OCI-M2 (cell line): ENCODE measurements around the gene ERG.

Experiments
- DNase-seq: peaks from one replicate; lab custom pipeline; 2025; ENCODE audit not compliant: unreplicated experiment; lab: John Stamatoyannopoulos, UW

ERG gene

GRCh38 chr21:38500073-38500472, 1.8 kb upstream of the ERG start:
- no peak for DNase-seq

- no peak for DNase-seq
Measured at GRCh38 chr21:38499296-38499695, 1.0 kb upstream of the ERG start.

- DNase-seq, result no peak
Measured at GRCh38 chr21:38496224-38496623, 2.1 kb downstream of the ERG start.

- DNase-seq, result no peak
Measured at GRCh38 chr21:38495696-38496095, 2.6 kb downstream of the ERG start.

GRCh38 chr21:38495242-38495641, 3.0 kb downstream of the ERG start:
- DNase-seq, result no peak

GRCh38 chr21:38494703-38495102, 3.6 kb downstream of the ERG start:
- no peak for DNase-seq

- no peak for DNase-seq
Measured at GRCh38 chr21:38494251-38494642, 4.0 kb downstream of the ERG start.

GRCh38 chr21:38493549-38494250, 4.6 kb downstream of the ERG start:
- no peak for DNase-seq

- DNase-seq, result no peak
Measured at GRCh38 chr21:38492007-38492406, 6.3 kb downstream of the ERG start.

GRCh38 chr21:38491536-38491935, 6.7 kb downstream of the ERG start:
- DNase-seq, result no peak

GRCh38 chr21:38490411-38491020, 7.8 kb downstream of the ERG start:
- DNase-seq, result no peak

- no peak for DNase-seq
Measured at GRCh38 chr21:38489729-38490128, 8.5 kb downstream of the ERG start.

- DNase-seq, result no peak
Measured at GRCh38 chr21:38489271-38489652, 9.0 kb downstream of the ERG start.

- no peak for DNase-seq
Measured at GRCh38 chr21:38488640-38489270, 9.5 kb downstream of the ERG start.

- no peak for DNase-seq
Measured at GRCh38 chr21:38487901-38488639, 10.2 kb downstream of the ERG start.

GRCh38 chr21:38486706-38487105, 11.6 kb downstream of the ERG start:
- no peak for DNase-seq

- no peak for DNase-seq
Measured at GRCh38 chr21:38486221-38486620, 12.1 kb downstream of the ERG start.

- DNase-seq, result no peak
Measured at GRCh38 chr21:38479641-38480525, 18.4 kb downstream of the ERG start.

GRCh38 chr21:38478782-38479181, 19.5 kb downstream of the ERG start:
- no peak for DNase-seq

- no peak for DNase-seq
Measured at GRCh38 chr21:38477226-38477625, 21.1 kb downstream of the ERG start.

GRCh38 chr21:38476385-38476784, 21.9 kb downstream of the ERG start:
- DNase-seq, result peak; percentile 92
